HL-60/S4 treated with retinoic acid at 250 ng/mL for 4 days and 3 days (cell line): Measurements from ENCODE around the gene CCT5.
"Not testable (repeated sequence)": the region's sequence is repeated elsewhere in the genome, so short reads cannot be mapped to it uniquely, and the experiment has no call there.

Experiments used
- in situ Hi-C: fragments of 300-500 bp; cut with MboI; formaldehyde crosslinking; loops from 2 replicates; pipeline ENCODE4 v1.7.0; 2022; ENCODE audit warnings: low sequenced_read_pairs

Gene CCT5

GRCh38 chr5:10297646-10298204 lies 47.6 kb downstream of the CCT5 start:
- in situ Hi-C loops, result no loop called here

- in situ Hi-C loops, result no loop called here
Observed at GRCh38 chr5:10300246-10300645, 50.2 kb downstream of the CCT5 start.

GRCh38 chr5:10301266-10301665 lies 51.2 kb downstream of the CCT5 start:
- in situ Hi-C loops, result no loop called here

- in situ Hi-C loops, result no loop called here
Observed at GRCh38 chr5:10301842-10302610, 51.9 kb downstream of the CCT5 start.

GRCh38 chr5:10303201-10303600 lies 53.1 kb downstream of the CCT5 start:
- in situ Hi-C loops, result no loop called here

- in situ Hi-C loops, result no loop called here
Observed at GRCh38 chr5:10303699-10304170, 53.7 kb downstream of the CCT5 start.

GRCh38 chr5:10304932-10305331 lies 54.9 kb downstream of the CCT5 start:
- in situ Hi-C loops, result no loop called here

GRCh38 chr5:10306114-10306513 lies 56.0 kb downstream of the CCT5 start:
- in situ Hi-C loops, result no loop called here

- in situ Hi-C loops, result no loop called here
Observed at GRCh38 chr5:10306806-10307205, 56.7 kb downstream of the CCT5 start.

- in situ Hi-C loops, result no loop called here
Observed at GRCh38 chr5:10307206-10308148, 57.4 kb downstream of the CCT5 start, which contains the start of gene CMBL. CMBL (minus strand) TSS chr5:10307902; CDS start chr5:10290762, 17,140 bp downstream.

GRCh38 chr5:10308844-10309243 lies 58.8 kb downstream of the CCT5 start:
- in situ Hi-C loops, result no loop called here

- in situ Hi-C loops, result no loop called here
Observed at GRCh38 chr5:10310066-10310779, 60.1 kb downstream of the CCT5 start.

GRCh38 chr5:10310835-10311570 lies 60.9 kb downstream of the CCT5 start:
- in situ Hi-C loops, result not testable (repeated sequence)

GRCh38 chr5:10311595-10312425 lies 61.7 kb downstream of the CCT5 start:
- in situ Hi-C loops, result no loop called here

GRCh38 chr5:10315201-10315600 lies 65.1 kb downstream of the CCT5 start:
- in situ Hi-C loops, result no loop called here
